OCI-LY7 (cell line): ENCODE data around the gene SCPEP1. TPM values are rescaled to one million over a fixed set of nuclear protein-coding genes. Genes with fewer than 3 reads are reported as not detected.

ENCODE experiments used
- BruUV-seq: library from RNA; stranded (reverse); fragments of 400-500 nt; replicated peaks from 2 replicates; lab custom pipeline; 2021; lab: Mats Ljungman, UMichigan
- CTCF ChIA-PET: fragments of 300-600 bp; sonication (Branson Sonifier 250); formaldehyde crosslinking; loops from one replicate; lab custom pipeline; 2022; ENCODE audit warnings: antibody characterized with exemption; ENCODE audit not compliant: unreplicated experiment; lab: Charles Lee
- POLR2A ChIA-PET: fragments of 300-600 bp; sonication (Branson Sonifier 250); formaldehyde crosslinking; loops from one replicate; lab custom pipeline; 2022; ENCODE audit warnings: antibody characterized with exemption; lab: Charles Lee
- DNase-seq: peaks from one replicate; pipeline ENCODE4 v3.0.0-alpha.2; 2015; ENCODE audit warnings: low spot score
- H2AFZ ChIP-seq: fragments of 200-600 bp; sonication (generic), shearing (Covaris generic); 2 replicates; pipeline ENCODE4 v1.6.1; 2014; ENCODE audit warnings: mild to moderate bottlenecking, antibody characterized with exemption, low read length, moderate library complexity
- H3K27ac ChIP-seq: fragments of 200-600 bp; sonication (generic); 2 replicates; pipeline ENCODE4 v1.5.1; 2014; ENCODE audit warnings: mixed run types, low read depth, mild to moderate bottlenecking, moderate library complexity, low read length, inconsistent platforms; ENCODE audit not compliant: poor library complexity, severe bottlenecking
- H3K36me3 ChIP-seq: fragments of 200-600 bp; sonication (generic); 2 replicates; pipeline ENCODE4 v1.6.1; 2014; ENCODE audit warnings: mild to moderate bottlenecking, antibody characterized with exemption, low read length, moderate library complexity, mixed read lengths; ENCODE audit not compliant: insufficient read depth
- H3K4me1 ChIP-seq: fragments of 200-600 bp; sonication (generic); 2 replicates; pipeline ENCODE4 v1.5.1; 2014; ENCODE audit warnings: mild to moderate bottlenecking, low read length; ENCODE audit not compliant: insufficient read depth, poor library complexity, severe bottlenecking
- H3K4me2 ChIP-seq: fragments of 200-600 bp; sonication (generic); 2 replicates; pipeline ENCODE4 v1.6.1; 2014; ENCODE audit warnings: mild to moderate bottlenecking, low read length
- H3K4me3 ChIP-seq: fragments of 200-600 bp; sonication (generic); 2 replicates; pipeline ENCODE4 v1.5.1; 2014; ENCODE audit warnings: mild to moderate bottlenecking, low read depth, low read length; ENCODE audit not compliant: poor library complexity, severe bottlenecking
- H3K79me2 ChIP-seq: fragments of 200-600 bp; sonication (generic); 2 replicates; pipeline ENCODE4 v1.6.1; 2016; ENCODE audit warnings: low read depth, mild to moderate bottlenecking, low read length, moderate library complexity, mixed read lengths; ENCODE audit not compliant: insufficient read depth
- H3K9me2 ChIP-seq: fragments of 200-600 bp; sonication (generic); 2 replicates; pipeline ENCODE4 v1.6.1; 2016; ENCODE audit warnings: mild to moderate bottlenecking, low read length, mixed read lengths; ENCODE audit not compliant: insufficient read depth
- H3K9me3 ChIP-seq: fragments of 200-600 bp; sonication (generic); 2 replicates; pipeline ENCODE4 v1.6.1; 2014; ENCODE audit warnings: mild to moderate bottlenecking, mixed run types, low read length, mixed read lengths
- H4K20me1 ChIP-seq: fragments of 200-600 bp; sonication (generic); 2 replicates; pipeline ENCODE4 v1.6.1; 2014; ENCODE audit warnings: mild to moderate bottlenecking, antibody characterized with exemption, low read length, moderate library complexity, mixed read lengths; ENCODE audit not compliant: insufficient read depth
- CTCF ChIP-seq: fragments of 200-600 bp; sonication (generic); conservative IDR thresholded peaks from 2 replicates; pipeline ENCODE4 v1.5.1; 2014; ENCODE audit warnings: mild to moderate bottlenecking, antibody characterized with exemption, low read length, moderate library complexity, mixed read lengths
- EZH2phosphoT487 ChIP-seq: fragments of 200-600 bp; sonication (generic); IDR thresholded peaks from 2 replicates; pipeline ENCODE4 v1.6.1; 2018; ENCODE audit warnings: low read depth, borderline replicate concordance, mild to moderate bottlenecking, mixed run types, antibody characterized with exemption, low read length, moderate library complexity, mixed read lengths
- intact Hi-C: fragments of 100-400 bp; cut with micrococcal nuclease; formaldehyde crosslinking; loops from one replicate; pipeline ENCODE4 v1.10.0; 2022; ENCODE audit not compliant: unreplicated experiment
- total RNA-seq, 2 experiments: library from RNA; depleted of rRNA in 1 of 2; stranded (reverse); fragments of >200 nt in 1 of 2; shearing (Covaris generic) in 1 of 2; gene quantifications; 2 replicates each; pipeline ENCODE4 v1.2.3, GENCODE V29; 2014 to 2022

Gene SCPEP1
- total RNA-seq, 2 experiments from 2014 or later = 43.0 to 48.2 TPM

- Histone ChIP-seq H3K36me3 (peaks cover 52% of the 10 kb centered on the region), H3K27ac (no peak overlapping the region), H3K4me1 (peaks cover 16% of the 10 kb centered on the region), H3K4me3 (no peak overlapping the region), H3K4me2 (no peak overlapping the region), H3K9me2 (no peaks in the 10 kb centered on the region), H3K9me3 (no peaks in the 10 kb centered on the region), H4K20me1 (no peaks in the 10 kb centered on the region), H3K79me2 (peaks cover 19% of the 10 kb centered on the region; the same call in 1 of the 2 replicates), H2AFZ (no peak overlapping the region)
- POLR2A ChIA-PET = no interaction called here
- no TSS peak for BruUV-seq
- DNase-seq = no peak
- CTCF ChIA-PET = no interaction called here
- no peak for TF ChIP-seq EZH2phosphoT487
- TF ChIP-seq CTCF = no peak
- intact Hi-C loops = no loop called here
Observed at GRCh38 chr17:56983366-56983765, 5.4 kb downstream of the SCPEP1 start.

GRCh38 chr17:56985371-56986162 lies 7.6 kb downstream of the SCPEP1 start:
- BruUV-seq = no TSS peak
- Histone ChIP-seq H3K4me2 (no peak overlapping the region), H3K4me3 (no peak overlapping the region), H3K36me3 (peaks cover 71% of the 10 kb centered on the region), H3K4me1 (no peaks in the 10 kb centered on the region), H3K79me2 (no peaks in the 10 kb centered on the region), H2AFZ (no peak overlapping the region), H4K20me1 (no peaks in the 10 kb centered on the region), H3K9me2 (no peaks in the 10 kb centered on the region), H3K27ac (no peak overlapping the region), H3K9me3 (no peaks in the 10 kb centered on the region)
- intact Hi-C loops = no loop called here
- TF ChIP-seq CTCF = no peak
- TF ChIP-seq EZH2phosphoT487 = no peak
- DNase-seq = no peak
- ChIA-PET POLR2A (no interaction called here), CTCF (interaction anchor here (0.6 kb wide), 1 partner anchor 323 kb away, joined by 3 read pairs; no protein-coding TSS in a partner anchor)

GRCh38 chr17:56987283-56987834 lies 9.4 kb downstream of the SCPEP1 start:
- POLR2A ChIA-PET = interaction anchor here (0.7 to 1.0 kb wide), 3 partner anchors 15 to 113 kb away, joined by 5 to 7 read pairs (median 5); no protein-coding TSS in a partner anchor
- CTCF ChIA-PET = no interaction called here

More at GRCh38 chr17:56987283-56987834, 9.4 kb downstream of the SCPEP1 start:
- Histone ChIP-seq H3K4me3 (no peak overlapping the region), H3K27ac (no peak overlapping the region), H2AFZ (no peak overlapping the region), H3K9me2 (no peaks in the 10 kb centered on the region), H3K79me2 (no peaks in the 10 kb centered on the region), H4K20me1 (no peaks in the 10 kb centered on the region), H3K4me1 (no peaks in the 10 kb centered on the region), H3K36me3 (peaks cover 74% of the 10 kb centered on the region), H3K9me3 (no peaks in the 10 kb centered on the region), H3K4me2 (no peak overlapping the region)
- intact Hi-C loops = no loop called here
- no TSS peak for BruUV-seq
- TF ChIP-seq CTCF = no peak
- no peak for DNase-seq
